ENCODE measurements around the gene SLC27A4. TPM values are rescaled to one million over a fixed set of nuclear protein-coding genes. Genes with fewer than 3 reads are reported as not detected.

SLC27A4 gene
- total RNA-seq, 6 experiments from 2014 or later = 15.8 to 97.3 (median 24.1) TPM

DNA sequence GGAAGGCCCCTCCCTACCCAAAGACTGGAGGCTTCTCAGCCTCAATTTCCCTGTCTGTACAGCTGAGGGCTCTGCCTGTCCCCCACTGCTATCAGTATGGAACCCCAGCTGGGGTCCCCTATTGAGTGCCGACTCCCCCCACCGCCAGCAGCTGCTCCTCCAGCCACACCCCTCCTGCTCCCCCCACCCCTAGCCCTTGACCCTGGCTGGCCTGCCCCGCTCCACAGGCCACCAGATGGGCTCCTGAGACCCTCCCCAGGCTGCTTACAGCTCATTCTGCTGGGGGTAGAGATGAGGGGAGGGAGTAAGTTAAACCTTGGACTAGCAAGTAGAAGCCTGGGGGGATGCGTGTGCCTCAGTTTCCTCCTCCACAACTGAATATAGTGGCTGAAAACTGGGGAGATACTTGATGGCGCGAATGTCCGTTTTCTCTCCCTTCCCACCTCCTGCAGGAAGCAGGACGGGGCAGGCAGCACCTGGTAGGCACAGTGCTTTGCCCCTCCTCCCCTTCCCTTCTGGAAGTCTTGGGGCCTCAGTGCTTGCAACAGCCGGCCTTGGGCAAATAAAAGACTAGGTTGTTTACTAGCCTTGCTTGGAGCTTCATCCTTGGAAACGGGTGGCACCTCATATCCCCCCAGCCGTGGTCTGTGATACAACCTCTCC lies 50.0 kb downstream of the SLC27A4 start:
- ATAC-seq (no peak), DNase-seq (no peak)
- intact Hi-C loops (cut with DNase I) = no loop called here
- WGBS (ENCODE audit: insufficient coverage, low coverage, low lambda C conversion rate, missing lambda C conversion rate) = 91% methylated on average over 6 of the region's 11 CpGs
- Histone ChIP-seq H3K4me3 (no peak overlapping the region), H3K27ac (no peak overlapping the region), H3K4me1 (no peaks in the 10 kb centered on the region), H3K9me3 (no peaks in the 10 kb centered on the region), H3K27me3 (no peaks in the 10 kb centered on the region), H3K36me3 (peaks cover 0 to 20% (median 13%) of the 10 kb centered on the region in 4 donors)
- no peak for TF ChIP-seq POLR2A (IDR thresholded peaks at IDR 0.05)
- TF ChIP-seq, protein P1, sequence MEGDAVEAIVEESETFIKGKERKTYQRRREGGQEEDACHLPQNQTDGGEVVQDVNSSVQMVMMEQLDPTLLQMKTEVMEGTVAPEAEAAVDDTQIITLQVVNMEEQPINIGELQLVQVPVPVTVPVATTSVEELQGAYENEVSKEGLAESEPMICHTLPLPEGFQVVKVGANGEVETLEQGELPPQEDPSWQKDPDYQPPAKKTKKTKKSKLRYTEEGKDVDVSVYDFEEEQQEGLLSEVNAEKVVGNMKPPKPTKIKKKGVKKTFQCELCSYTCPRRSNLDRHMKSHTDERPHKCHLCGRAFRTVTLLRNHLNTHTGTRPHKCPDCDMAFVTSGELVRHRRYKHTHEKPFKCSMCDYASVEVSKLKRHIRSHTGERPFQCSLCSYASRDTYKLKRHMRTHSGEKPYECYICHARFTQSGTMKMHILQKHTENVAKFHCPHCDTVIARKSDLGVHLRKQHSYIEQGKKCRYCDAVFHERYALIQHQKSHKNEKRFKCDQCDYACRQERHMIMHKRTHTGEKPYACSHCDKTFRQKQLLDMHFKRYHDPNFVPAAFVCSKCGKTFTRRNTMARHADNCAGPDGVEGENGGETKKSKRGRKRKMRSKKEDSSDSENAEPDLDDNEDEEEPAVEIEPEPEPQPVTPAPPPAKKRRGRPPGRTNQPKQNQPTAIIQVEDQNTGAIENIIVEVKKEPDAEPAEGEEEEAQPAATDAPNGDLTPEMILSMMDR (IDR thresholded peaks at IDR 0.05) = no peak

DNA sequence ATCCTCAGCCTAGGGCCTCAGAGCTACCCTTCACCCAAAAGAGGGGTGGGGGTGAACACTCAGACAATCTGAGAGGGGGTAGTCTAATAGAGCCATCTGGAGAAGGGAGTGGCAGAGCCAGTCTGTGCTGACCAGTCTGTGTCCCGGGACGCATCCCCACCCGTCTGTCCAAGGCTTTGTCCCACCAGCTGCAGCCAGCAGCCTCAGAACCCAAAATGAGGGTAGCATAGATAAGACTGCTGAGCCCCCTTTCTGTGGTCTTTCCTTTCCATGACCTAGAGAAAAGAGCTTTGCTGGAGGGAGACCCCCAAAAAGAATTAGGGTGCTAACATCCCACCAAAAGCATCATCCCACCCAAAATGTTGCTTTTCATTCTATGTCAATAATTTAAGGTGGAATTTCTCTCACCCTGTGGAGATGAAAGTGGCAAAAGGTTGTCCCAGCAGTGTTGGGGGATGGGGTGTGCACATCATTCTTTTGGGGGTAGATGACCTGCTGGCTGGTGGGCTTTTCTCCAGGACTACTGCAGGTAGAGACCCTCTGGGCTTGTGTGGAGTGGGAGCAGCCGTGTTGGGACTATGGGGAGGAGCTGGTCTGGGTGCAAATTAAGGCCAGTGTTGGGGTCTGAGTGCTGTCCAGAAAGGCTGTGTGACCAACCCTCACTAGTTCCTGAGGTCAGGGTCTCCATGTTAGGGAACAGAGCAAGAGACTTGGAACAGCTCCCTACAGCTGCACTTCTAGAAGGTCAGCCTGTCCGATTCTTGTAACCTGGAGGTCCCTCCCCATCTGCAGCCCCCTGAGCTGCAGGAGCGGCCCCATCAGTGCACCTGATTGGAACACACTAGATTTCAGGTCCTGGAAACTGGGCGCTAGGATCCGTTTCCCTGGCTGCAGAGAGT lies 50.7 kb downstream of the SLC27A4 start:
- DNase-seq (no peak), ATAC-seq (no peak)
- Histone ChIP-seq H3K4me3 (no peak overlapping the region), H3K27ac (no peak overlapping the region), H3K36me3 (peaks cover 0 to 20% (median 13%) of the 10 kb centered on the region in 4 donors), H3K4me1 (no peaks in the 10 kb centered on the region), H3K9me3 (no peaks in the 10 kb centered on the region), H3K27me3 (no peaks in the 10 kb centered on the region)
- intact Hi-C loops (cut with DNase I) = no loop called here
- WGBS (ENCODE audit: insufficient coverage, low coverage, low lambda C conversion rate, missing lambda C conversion rate) = 84% methylated on average over 4 of the region's 8 CpGs
- TF ChIP-seq POLR2A (IDR thresholded peaks at IDR 0.05) = no peak

DNA sequence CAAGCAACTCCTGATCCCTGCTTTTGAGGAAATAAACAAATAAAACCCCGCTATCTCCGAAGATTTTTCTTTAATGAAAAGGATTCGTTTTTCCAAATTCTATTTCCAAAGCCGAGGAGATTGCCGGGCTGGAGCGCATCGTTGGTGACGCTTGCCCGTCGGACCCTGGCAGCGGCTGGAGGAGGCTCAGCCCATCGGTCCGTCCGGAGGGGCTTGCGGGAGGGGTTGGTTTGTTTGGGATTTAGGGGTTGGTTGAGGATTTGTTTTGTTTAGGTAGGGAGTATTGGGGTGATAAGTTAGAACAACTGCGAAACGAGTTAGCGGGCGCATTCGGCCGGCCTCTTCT lies 51.6 kb downstream of the SLC27A4 start:
- Histone ChIP-seq H3K4me3 (no peak overlapping the region), H3K36me3 (peaks cover 0 to 20% (median 12%) of the 10 kb centered on the region in 4 donors), H3K4me1 (no peaks in the 10 kb centered on the region), H3K27ac (no peak overlapping the region), H3K27me3 (no peaks in the 10 kb centered on the region), H3K9me3 (no peaks in the 10 kb centered on the region)
- ATAC-seq (no peak), DNase-seq (no peak)
- TF ChIP-seq POLR2A (IDR thresholded peaks at IDR 0.05) = no peak
- TF ChIP-seq, protein P1 (IDR thresholded peaks at IDR 0.05) = no peak
- 85% methylated on average over 15 of the region's 21 CpGs for WGBS (ENCODE audit: insufficient coverage, low coverage, low lambda C conversion rate, missing lambda C conversion rate)
- intact Hi-C loops (cut with DNase I) = no loop called here

DNA sequence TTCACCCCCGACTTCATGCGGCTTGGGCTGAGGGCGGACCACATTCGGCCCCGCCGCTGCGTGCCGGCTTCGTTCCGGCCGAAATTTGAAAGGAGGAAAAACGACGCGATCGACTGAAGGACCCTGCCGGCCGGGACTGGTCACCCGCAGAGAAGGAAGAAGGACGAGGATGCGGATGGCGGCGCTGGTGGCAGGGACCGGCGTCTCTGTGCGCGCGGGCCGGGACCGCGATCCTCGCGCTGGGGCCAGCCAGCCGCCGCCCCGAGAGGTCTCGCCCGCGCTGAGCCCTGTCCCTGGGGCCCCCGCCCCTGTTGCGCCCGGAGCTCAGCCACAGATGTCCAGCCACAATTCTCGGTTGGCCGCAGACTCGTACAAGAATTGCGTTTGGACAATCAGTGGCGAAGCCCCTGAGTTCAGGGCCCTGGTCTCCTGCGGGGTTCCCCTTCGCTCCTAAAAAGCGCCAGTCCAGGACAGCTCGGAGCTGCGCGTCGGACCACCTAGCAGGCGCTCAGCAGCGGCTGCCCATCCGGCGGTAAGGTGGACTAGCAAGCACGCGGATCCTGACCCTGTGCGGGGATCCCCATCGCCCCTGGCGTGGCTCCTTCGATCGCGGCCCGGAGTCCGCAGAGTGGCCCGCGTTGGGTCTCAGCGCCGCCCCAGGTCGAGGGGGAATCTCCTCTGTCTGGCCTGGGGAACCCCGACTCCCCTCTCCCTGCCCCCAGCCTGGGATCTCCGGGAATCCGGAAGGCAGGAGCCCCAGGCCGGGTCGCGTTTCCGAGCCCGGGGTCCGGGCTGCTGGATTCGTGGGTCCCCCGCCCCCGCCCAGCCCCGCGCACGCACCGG lies 52.2 kb downstream of the SLC27A4 start:
- intact Hi-C loops (cut with DNase I) = no loop called here
- 90% methylated on average over 25 of the region's 88 CpGs for WGBS (ENCODE audit: insufficient coverage, low coverage, low lambda C conversion rate, missing lambda C conversion rate)
- no peak overlapping the region for H3K27ac ChIP-seq
- no peaks in the 10 kb centered on the region for H3K27me3 ChIP-seq
- H3K9me3 ChIP-seq = no peaks in the 10 kb centered on the region
- no peaks in the 10 kb centered on the region for H3K4me1 ChIP-seq
- DNase-seq = no peak
- no peak for ATAC-seq
- H3K4me3 ChIP-seq = no peak overlapping the region
- H3K36me3 ChIP-seq = peaks cover 0 to 17% (median 11%) of the 10 kb centered on the region in 4 donors
- TF ChIP-seq, protein P1 (IDR thresholded peaks at IDR 0.05) = no peak
- no peak for TF ChIP-seq POLR2A (IDR thresholded peaks at IDR 0.05)
